ENCODE measurements around the gene MRPL12. TPM values are rescaled to one million over a fixed set of nuclear protein-coding genes. Genes with fewer than 3 reads are reported as not detected.

Gene MRPL12
- polyA plus RNA-seq, 3 donors = 21.2 to 57.0 (median 38.3) TPM

- no peak for DNase-seq
- 94% methylated on average over 31 of the region's 39 CpGs for WGBS (ENCODE audit: insufficient coverage)
- peaks cover 0 to 21% (median 13%) of the 10 kb centered on the region in 3 donors for H3K27me3 Mint-ChIP-seq (ENCODE audit: low read depth in 3 of 3)
- Histone ChIP-seq H3K79me2 (ENCODE audit: insufficient read depth, low read length) (peaks cover 4% of the 10 kb centered on the region), H2AFZ (ENCODE audit: insufficient read depth, low read depth, low read length, poor library complexity, severe bottlenecking) (no peak overlapping the region), H3K4me2 (replicated peaks; ENCODE audit: extremely low read depth, low read length, poor library complexity, severe bottlenecking) (no peak overlapping the region), H3K27ac (ENCODE audit: low read depth in 1 of 2, low read length in 2 of 2) (no peak overlapping the region), H3K9me3 (replicated peaks in 1 of 2; ENCODE audit: control insufficient read depth in 1 of 2, insufficient read depth in 1 of 2, low read length in 2 of 2) (no peaks in the 10 kb centered on the region), H3K4me1 (ENCODE audit: control insufficient read depth in 1 of 2, insufficient read depth in 2 of 2, low read length in 2 of 2) (peaks cover 26 to 42% of the 10 kb centered on the region in 2 donors), H3K27me3 (ENCODE audit: control insufficient read depth in 2 of 2, insufficient read depth in 2 of 2, low read length in 2 of 2) (peaks cover 0 to 8% of the 10 kb centered on the region in 2 donors), H3K36me3 (replicated peaks in 1 of 2; ENCODE audit: control insufficient read depth in 1 of 2, insufficient read depth in 2 of 2, low read length in 2 of 2) (no peaks in the 10 kb centered on the region), H4K20me1 (ENCODE audit: insufficient read depth, low read length) (no peaks in the 10 kb centered on the region), H3K4me3 (replicated peaks in 1 of 3; ENCODE audit: low read depth in 2 of 3, low read length in 3 of 3) (no peak overlapping the region), H3K9ac (ENCODE audit: insufficient read depth, low read length, poor library complexity, severe bottlenecking) (no peak overlapping the region)
- no peak for TF ChIP-seq CTCF (IDR thresholded peaks at IDR 0.05)
- H3K9me3 Mint-ChIP-seq = no peaks in the 10 kb centered on the region
- intact Hi-C loops (cut with micrococcal nuclease) = loop anchor here in 1 of 2 donors (5.0 kb wide), 2 partner anchors 47 to 323 kb away; partner anchors contain the start of genes CCDC137, DCXR and OXLD1
- H3K36me3 Mint-ChIP-seq = peaks cover 0 to 8% of the 10 kb centered on the region in 2 donors
- H3K27ac Mint-ChIP-seq = peak overlapping the region in 1 of 7 donors; percentile 42
- no peak overlapping the region for H3K4me3 Mint-ChIP-seq
- peaks cover 29% of the 10 kb centered on the region for H3K4me1 Mint-ChIP-seq
Measured at GRCh38 chr17:81714412-81715106, 11.4 kb downstream of the MRPL12 start.

GRCh38 chr17:81715107-81715871, 12.1 kb downstream of the MRPL12 start:
- H4K20me1 ChIP-seq (ENCODE audit: insufficient read depth, low read length) = no peaks in the 10 kb centered on the region
- Mint-ChIP-seq H3K4me1 (peaks cover 23% of the 10 kb centered on the region), H3K4me3 (no peak overlapping the region), H3K27ac (no peak overlapping the region), H3K27me3 (ENCODE audit: low read depth in 3 of 3) (peaks cover 0 to 17% (median 13%) of the 10 kb centered on the region in 3 donors), H3K9me3 (no peaks in the 10 kb centered on the region), H3K36me3 (peaks cover 0 to 10% of the 10 kb centered on the region in 2 donors)
- H2AFZ ChIP-seq (ENCODE audit: insufficient read depth, low read depth, low read length, poor library complexity, severe bottlenecking) = no peak overlapping the region
- H3K27ac ChIP-seq (ENCODE audit: low read depth in 1 of 2, low read length in 2 of 2) = no peak overlapping the region
- no peak overlapping the region for H3K4me2 ChIP-seq (replicated peaks; ENCODE audit: extremely low read depth, low read length, poor library complexity, severe bottlenecking)
- 94% methylated on average over 26 of the region's 32 CpGs for WGBS (ENCODE audit: insufficient coverage)
- no peak overlapping the region for H3K9ac ChIP-seq (ENCODE audit: insufficient read depth, low read length, poor library complexity, severe bottlenecking)
- H3K9me3 ChIP-seq (replicated peaks in 1 of 2; ENCODE audit: control insufficient read depth in 1 of 2, insufficient read depth in 1 of 2, low read length in 2 of 2) = no peaks in the 10 kb centered on the region
- DNase-seq = no peak
- peaks cover 0 to 6% of the 10 kb centered on the region in 2 donors for H3K27me3 ChIP-seq (ENCODE audit: control insufficient read depth in 2 of 2, insufficient read depth in 2 of 2, low read length in 2 of 2)
- intact Hi-C loops (cut with micrococcal nuclease) = no loop called here
- H3K4me3 ChIP-seq (replicated peaks in 1 of 3; ENCODE audit: low read depth in 2 of 3, low read length in 3 of 3) = no peak overlapping the region
- no peaks in the 10 kb centered on the region for H3K36me3 ChIP-seq (replicated peaks in 1 of 2; ENCODE audit: control insufficient read depth in 1 of 2, insufficient read depth in 2 of 2, low read length in 2 of 2)
- H3K4me1 ChIP-seq (ENCODE audit: control insufficient read depth in 1 of 2, insufficient read depth in 2 of 2, low read length in 2 of 2) = peaks cover 19 to 35% of the 10 kb centered on the region in 2 donors
- peaks cover 4% of the 10 kb centered on the region for H3K79me2 ChIP-seq (ENCODE audit: insufficient read depth, low read length)
- no peak for TF ChIP-seq CTCF (IDR thresholded peaks at IDR 0.05)

Data from CD14-positive monocyte (primary cell).